Muscle of arm (tissue), 12 donors: ENCODE results near the gene ADH5. TPM values are rescaled to one million over a fixed set of nuclear protein-coding genes. Genes with fewer than 3 reads are reported as not detected.
"Not testable (repeated sequence)": the region's sequence is repeated elsewhere in the genome, so short reads cannot be mapped to it uniquely, and the experiment has no call there.

ENCODE experiments used
- DNase-seq: peaks from one replicate; pipeline ENCODE4 v3.0.0-alpha.2; 2013
- polyA plus RNA-seq, 12 donors: library from polyadenylated mRNA; unstranded; fragments of 120-200 nt; gene quantifications; one replicate each; pipeline ENCODE4 v1.2.1, GENCODE V29; 2013; ENCODE audit not compliant: insufficient read length in 12 of 12

ADH5 gene
- polyA plus RNA-seq, 12 donors = 85.8 to 153 (median 108) TPM; not detected in 1

- DNase-seq = no peak
Measured at GRCh38 chr4:99047710-99048109, 40.9 kb downstream of the ADH5 start.

- no peak for DNase-seq
Measured at GRCh38 chr4:99043346-99043745, 45.2 kb downstream of the ADH5 start.

- no peak for DNase-seq
Measured at GRCh38 chr4:99038213-99038612, 50.4 kb downstream of the ADH5 start.

- DNase-seq = no peak
Measured at GRCh38 chr4:99033956-99034355, 54.6 kb downstream of the ADH5 start.

- no peak for DNase-seq
Measured at GRCh38 chr4:99029852-99030251, 58.7 kb downstream of the ADH5 start.

- no peak for DNase-seq
Measured at GRCh38 chr4:99029018-99029735, 59.4 kb downstream of the ADH5 start.

GRCh38 chr4:99028187-99028586, 60.4 kb downstream of the ADH5 start:
- DNase-seq = no peak

GRCh38 chr4:99027304-99027703, 61.3 kb downstream of the ADH5 start:
- DNase-seq = no peak

GRCh38 chr4:99025506-99025905, 63.1 kb downstream of the ADH5 start:
- no peak for DNase-seq

- no peak for DNase-seq
Measured at GRCh38 chr4:99024481-99025275, 63.9 kb downstream of the ADH5 start.

- DNase-seq = not testable (repeated sequence)
Measured at GRCh38 chr4:99023800-99024251, 64.8 kb downstream of the ADH5 start.

- DNase-seq = no peak
Measured at GRCh38 chr4:99022566-99022965, 66.0 kb downstream of the ADH5 start.

GRCh38 chr4:99021386-99021785, 67.2 kb downstream of the ADH5 start:
- no peak for DNase-seq

Other genes with a start within 250 kb of the ADH5 start
- 10 to 100 TPM in 11 of 12 donors, not detected in 1; 34.6 to 75.3 (median 64.2) TPM for gene EIF4E, start 159.7 kb downstream of the ADH5 start, polyA plus RNA-seq
- 10 to 100 TPM in 11 of 12 donors, not detected in 1; 24.6 to 43.9 (median 33.3) TPM for gene METAP1, start 93.1 kb downstream of the ADH5 start, polyA plus RNA-seq
- gene ADH4, start 55.5 kb upstream of the ADH5 start, polyA plus RNA-seq = under 1 TPM in 2 of 12 donors, not detected in 10; 0.20 to 0.45 TPM
- gene ADH6, start 130.5 kb upstream of the ADH5 start, polyA plus RNA-seq = 1 to 10 TPM in 8 of 12 donors, under 1 TPM in 2, not detected in 2; 0.83 to 3.5 (median 1.9) TPM
- gene ADH1A, start 202.2 kb upstream of the ADH5 start, polyA plus RNA-seq = 1 to 10 TPM in 9 of 12 donors, under 1 TPM in 1, not detected in 2; 0.49 to 2.5 (median 1.3) TPM
- 10 to 100 TPM in 6 of 12 donors, 1 to 10 TPM in 5, not detected in 1; 7.6 to 18.8 (median 10.2) TPM for gene ADH1B, start 232.6 kb upstream of the ADH5 start, polyA plus RNA-seq